Hematopoietic multipotent progenitor cell treated with erythropoietin and hydrocortisone succinate and interleukin-3 and kit ligand, for 17 days (in vitro differentiated cells): ENCODE measurements around the gene SNAP29.
"Not testable (repeated sequence)": the region's sequence is repeated elsewhere in the genome, so short reads cannot be mapped to it uniquely, and the experiment has no call there.

ENCODE experiments used
- DNase-seq: peaks from one replicate; pipeline ENCODE4 v3.0.0-alpha.2; 2015; ENCODE audit warnings: low spot score

Gene SNAP29

GRCh38 chr22:20858615-20859416, at the start of gene SNAP29, which contains the start of gene PI4KA:
Gene SNAP29 (plus strand): TSS chr22:20859007. CDS start chr22:20859111, 104 bp downstream.
Gene PI4KA (minus strand): TSS chr22:20858811. CDS start chr22:20858725, 86 bp downstream.
- peak; percentile 98 for DNase-seq

GRCh38 chr22:20809538-20810185, 49.1 kb upstream of the SNAP29 start:
- DNase-seq, result no peak

DNA sequence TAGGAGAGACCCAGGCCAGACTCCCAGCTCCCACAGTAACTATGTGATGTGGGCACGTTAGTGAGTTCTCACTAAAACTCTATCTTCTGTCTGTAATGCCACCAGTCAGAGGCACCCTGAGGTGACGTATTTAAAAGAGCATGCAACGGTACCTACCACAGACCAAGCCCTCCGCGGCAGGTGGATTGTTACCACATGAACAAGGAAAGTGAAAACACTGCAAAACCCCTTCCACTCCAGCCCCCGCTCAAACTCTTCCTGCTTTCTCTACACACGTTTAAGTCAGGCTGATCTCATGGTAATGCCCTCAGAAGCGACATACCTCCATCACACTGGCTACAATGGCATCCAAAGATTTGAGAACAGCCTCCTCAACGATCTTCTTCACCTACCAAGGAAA, 48.2 kb upstream of the SNAP29 start:
- DNase-seq, result no peak

DNA sequence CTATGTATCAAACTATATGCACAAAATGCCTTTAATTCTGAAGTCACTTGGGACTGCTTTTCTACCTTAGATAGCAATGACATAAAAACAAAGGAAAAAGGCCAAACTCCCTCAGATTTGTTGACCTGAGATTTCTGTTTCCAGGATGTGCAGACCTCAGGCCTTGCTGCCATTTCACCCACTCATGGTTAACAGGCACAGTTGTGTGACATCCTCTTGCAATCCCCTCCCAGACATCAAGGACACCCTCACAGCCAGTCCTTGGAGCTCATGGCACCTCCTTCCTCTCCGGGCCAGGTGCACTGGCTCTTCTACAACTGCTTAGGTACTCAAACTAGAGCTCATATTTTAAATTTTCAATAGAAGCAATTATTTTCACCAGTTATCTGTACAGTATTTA, 47.6 kb upstream of the SNAP29 start:
- DNase-seq, result no peak

GRCh38 chr22:20811971-20812660, 46.7 kb upstream of the SNAP29 start:
- DNase-seq, result no peak

GRCh38 chr22:20813056-20813455, 45.8 kb upstream of the SNAP29 start:
- no peak for DNase-seq

DNA sequence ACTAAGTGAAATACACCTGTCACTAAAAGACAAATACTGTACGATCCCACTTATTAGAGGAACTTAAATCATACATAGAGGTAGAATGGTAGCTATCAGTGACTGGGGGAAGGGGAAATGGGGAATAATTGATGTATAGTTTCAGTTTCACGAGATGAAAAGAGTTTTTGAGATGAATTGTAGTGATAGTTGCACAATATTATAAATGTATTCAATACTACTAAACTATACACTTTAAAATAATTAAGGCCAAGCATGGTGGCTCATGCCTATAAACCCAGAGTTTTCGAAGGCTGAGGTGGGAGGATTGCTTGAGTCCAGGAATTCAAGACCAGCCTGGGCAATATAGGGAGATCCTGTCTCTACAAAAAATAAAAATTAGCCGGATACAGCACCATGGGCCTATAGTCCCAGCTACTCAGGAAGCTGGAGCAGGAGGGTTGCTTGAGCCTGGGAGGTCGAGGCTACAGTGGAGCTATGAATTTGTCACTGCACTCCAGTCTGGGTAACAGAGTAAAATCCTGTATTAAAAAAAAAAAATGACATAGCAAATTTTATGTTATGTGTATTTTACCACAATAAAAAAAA, 44.5 kb upstream of the SNAP29 start:
- DNase-seq, result no peak

DNA sequence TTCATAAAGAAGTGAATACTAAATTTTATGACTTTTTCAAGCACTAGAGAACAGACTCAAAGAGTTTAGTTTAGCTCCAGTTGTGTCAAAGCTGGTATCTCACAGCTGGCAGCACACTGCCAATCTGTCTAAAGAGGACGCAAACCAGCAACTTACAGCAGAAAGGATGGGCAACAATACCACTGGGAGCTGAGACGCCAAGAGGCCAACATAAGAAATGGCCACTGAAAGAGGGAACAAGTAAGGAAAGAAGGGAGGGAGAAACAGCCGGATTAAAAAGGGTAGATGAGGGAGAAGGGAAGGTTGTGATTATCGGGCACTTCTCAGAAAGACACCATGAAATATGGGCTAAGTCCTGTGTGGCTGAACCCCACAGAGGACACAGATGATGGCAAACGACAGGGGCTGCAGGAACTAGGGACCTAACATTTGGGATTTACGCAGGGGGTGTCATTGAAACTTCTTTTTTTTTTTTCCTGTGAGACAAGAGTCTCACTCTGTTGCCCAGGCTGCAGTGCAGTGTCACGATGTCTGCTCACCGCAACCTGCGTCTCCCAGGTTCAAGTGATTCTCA, 43.2 kb upstream of the SNAP29 start:
- DNase-seq, result no peak

DNA sequence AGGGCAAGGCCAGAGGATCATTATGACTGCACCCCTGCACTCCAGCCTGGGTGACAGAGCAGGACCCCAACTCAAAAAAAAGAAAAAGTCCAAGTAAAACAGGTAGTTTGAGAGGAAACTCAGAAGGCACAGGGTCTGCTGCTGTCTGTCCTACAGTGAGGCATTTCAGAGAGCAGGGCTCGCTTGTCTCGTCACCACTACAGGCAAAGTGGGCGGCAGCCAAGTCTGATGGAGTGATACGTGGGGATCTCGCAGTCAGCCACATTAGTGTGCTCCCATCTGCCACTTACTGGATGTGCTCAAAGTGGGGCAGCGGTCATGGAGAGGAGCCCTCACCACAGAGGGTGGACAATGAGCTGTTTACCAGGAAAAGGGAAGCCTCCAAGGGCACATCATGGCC, 42.2 kb upstream of the SNAP29 start:
- no peak for DNase-seq

- no peak for DNase-seq
Observed at GRCh38 chr22:20818471-20818870, 40.3 kb upstream of the SNAP29 start.

GRCh38 chr22:20819471-20819870, 39.3 kb upstream of the SNAP29 start:
- DNase-seq, result no peak

DNA sequence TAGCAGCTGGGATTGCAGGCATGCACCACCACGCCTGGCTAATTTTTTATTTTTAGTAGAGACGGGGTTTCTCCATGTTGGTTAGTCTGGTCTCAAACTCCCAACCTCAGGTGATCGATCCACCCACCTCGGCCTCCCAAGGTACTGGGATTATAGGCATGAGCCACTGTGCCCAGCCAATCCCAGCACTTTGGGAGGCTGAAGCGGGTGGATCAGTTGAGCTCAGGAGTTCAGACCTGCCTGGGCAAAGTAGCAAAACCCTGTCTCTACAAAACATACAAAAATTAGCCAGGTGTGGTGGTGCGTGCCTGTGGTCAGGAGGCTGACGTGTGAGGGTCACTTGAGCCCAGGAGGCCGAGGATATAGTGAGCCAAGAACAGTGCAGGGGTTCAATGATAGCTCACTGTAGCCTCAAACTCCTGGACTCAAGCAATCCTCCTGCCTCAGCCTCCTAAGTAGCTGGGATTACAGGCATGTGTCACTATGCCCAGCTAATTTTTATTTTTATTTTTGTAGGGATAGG, 37.0 kb upstream of the SNAP29 start:
- DNase-seq, result not testable (repeated sequence)

DNA sequence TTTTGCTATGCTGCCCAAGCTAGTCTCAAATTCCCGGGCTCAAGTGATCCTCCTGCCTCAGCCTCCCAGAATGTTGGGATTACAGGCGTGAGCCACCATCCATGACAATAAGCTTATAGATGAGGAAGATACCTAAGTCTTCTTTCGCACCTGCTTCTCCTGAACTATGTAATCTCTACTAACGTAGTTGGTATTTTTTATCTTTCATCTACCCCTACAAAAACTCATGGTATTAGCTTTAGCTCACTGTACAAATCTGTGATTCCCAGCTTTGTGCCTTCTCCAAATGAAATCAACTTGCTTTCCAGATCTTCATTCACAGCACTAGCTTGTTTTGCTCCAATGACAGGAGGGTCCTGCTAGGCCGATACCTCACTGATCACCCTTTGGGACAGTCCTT, 36.6 kb upstream of the SNAP29 start:
- no peak for DNase-seq

DNA sequence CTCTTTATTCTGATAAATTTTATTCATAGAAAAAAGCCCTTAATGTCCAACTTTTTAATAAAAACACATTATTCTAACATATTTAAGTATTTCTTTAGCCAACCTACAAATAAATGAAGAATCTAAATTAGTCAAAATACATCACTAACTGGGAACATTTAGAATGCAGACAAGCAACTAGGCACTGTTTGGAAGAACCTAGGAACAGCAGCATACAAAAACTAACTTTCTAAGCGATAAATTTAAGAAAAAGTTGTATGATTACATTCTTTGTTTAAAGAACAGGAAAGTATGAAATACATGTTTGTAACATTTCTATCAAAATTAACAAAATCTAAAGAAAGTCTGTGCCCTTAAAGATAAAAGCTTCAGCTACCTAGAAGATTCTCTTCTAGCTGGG, 35.5 kb upstream of the SNAP29 start:
- DNase-seq, result no peak

GRCh38 chr22:20825216-20825615, 33.6 kb upstream of the SNAP29 start:
- not testable (repeated sequence) for DNase-seq

GRCh38 chr22:20825624-20826023, 33.2 kb upstream of the SNAP29 start:
- DNase-seq, result no peak

- not testable (repeated sequence) for DNase-seq
Observed at GRCh38 chr22:20826373-20827152, 32.2 kb upstream of the SNAP29 start.

GRCh38 chr22:20829491-20830134, 29.2 kb upstream of the SNAP29 start:
- DNase-seq, result no peak

GRCh38 chr22:20833225-20833665, 25.6 kb upstream of the SNAP29 start:
- DNase-seq, result no peak

DNA sequence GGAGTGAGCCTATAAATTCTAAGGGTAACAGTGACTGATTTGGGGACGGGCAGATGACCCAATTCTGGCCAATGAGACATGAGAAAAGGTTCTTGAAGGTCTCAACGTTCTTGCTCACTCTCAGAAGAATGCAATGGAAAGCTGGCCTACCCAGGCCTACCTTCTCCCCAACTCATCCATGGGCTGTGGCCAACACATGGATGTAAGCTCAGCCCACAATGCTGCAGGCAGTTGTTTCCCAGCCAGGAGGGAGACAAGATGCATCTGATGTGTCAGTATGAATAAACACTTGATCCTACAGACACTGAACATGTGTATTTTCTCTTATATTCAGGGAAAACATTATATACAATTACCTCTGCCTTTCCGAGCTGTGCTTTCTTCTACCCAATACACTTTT, 24.6 kb upstream of the SNAP29 start:
- no peak for DNase-seq
